Activated naive CD4-positive, alpha-beta T cell treated with anti-CD3 and anti-CD28 coated beads, Interleukin-2, amount 50 U/mL, for 24 hours (primary cell): ENCODE results near the gene LRRC25.

Source experiments
- H3K27ac Mint-ChIP-seq: one replicate; pipeline ENCODE4 v1.8.0; 2021; ENCODE audit warnings: mild to moderate bottlenecking, mixed read lengths
- H3K27me3 Mint-ChIP-seq: one replicate; pipeline ENCODE4 v1.8.0; 2021; ENCODE audit warnings: mixed read lengths
- H3K36me3 Mint-ChIP-seq: one replicate; pipeline ENCODE4 v1.8.0; 2021; ENCODE audit warnings: mixed read lengths
- H3K4me1 Mint-ChIP-seq: one replicate; pipeline ENCODE4 v1.8.0; 2021; ENCODE audit warnings: mixed read lengths
- H3K4me3 Mint-ChIP-seq: one replicate; pipeline ENCODE4 v1.8.0; 2021; ENCODE audit warnings: mild to moderate bottlenecking, mixed read lengths
- H3K9me3 Mint-ChIP-seq: one replicate; pipeline ENCODE4 v1.8.0; 2021; ENCODE audit warnings: mixed read lengths

The LRRC25 gene

DNA sequence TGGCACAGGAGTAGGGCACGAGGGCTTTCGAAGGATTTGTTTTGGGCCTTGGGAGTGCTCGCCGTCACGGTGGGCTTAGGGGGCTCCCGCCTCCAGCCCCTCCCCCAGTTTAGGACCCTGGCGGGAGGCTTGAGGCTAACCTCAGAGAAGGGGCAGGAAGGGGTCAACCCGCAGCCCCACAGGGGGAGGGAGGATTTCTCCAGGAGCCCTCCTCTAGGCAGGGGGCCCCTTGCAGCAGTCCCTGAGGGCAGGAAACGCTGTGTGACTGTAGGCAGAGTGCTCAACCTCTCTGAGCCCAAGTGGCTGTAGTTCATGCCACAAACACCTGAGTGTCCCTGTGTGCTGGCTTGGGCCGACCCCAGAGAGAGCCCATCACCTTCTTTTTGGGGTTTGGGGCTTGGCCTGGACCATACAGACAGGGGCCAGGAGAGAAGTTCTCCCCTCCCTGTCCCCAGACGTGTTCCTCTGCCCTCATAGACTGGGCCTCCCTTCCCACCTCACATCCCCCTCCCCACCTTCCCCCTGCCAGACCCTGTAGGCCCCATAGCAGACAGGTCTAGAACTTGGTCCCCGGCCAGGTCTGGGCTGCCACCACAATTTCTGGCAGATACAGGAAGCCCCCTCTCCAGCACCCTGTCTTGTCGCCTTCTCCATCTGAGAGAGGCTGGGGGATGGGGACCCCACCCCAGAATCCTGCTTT, 32.4 kb upstream of the LRRC25 start:
- Mint-ChIP-seq H3K4me1 (peaks cover 10% of the 10 kb centered on the region), H3K36me3 (no peaks in the 10 kb centered on the region), H3K27me3 (no peaks in the 10 kb centered on the region), H3K27ac (no peak overlapping the region), H3K4me3 (peak overlapping the region; percentile 61), H3K9me3 (no peaks in the 10 kb centered on the region)

DNA sequence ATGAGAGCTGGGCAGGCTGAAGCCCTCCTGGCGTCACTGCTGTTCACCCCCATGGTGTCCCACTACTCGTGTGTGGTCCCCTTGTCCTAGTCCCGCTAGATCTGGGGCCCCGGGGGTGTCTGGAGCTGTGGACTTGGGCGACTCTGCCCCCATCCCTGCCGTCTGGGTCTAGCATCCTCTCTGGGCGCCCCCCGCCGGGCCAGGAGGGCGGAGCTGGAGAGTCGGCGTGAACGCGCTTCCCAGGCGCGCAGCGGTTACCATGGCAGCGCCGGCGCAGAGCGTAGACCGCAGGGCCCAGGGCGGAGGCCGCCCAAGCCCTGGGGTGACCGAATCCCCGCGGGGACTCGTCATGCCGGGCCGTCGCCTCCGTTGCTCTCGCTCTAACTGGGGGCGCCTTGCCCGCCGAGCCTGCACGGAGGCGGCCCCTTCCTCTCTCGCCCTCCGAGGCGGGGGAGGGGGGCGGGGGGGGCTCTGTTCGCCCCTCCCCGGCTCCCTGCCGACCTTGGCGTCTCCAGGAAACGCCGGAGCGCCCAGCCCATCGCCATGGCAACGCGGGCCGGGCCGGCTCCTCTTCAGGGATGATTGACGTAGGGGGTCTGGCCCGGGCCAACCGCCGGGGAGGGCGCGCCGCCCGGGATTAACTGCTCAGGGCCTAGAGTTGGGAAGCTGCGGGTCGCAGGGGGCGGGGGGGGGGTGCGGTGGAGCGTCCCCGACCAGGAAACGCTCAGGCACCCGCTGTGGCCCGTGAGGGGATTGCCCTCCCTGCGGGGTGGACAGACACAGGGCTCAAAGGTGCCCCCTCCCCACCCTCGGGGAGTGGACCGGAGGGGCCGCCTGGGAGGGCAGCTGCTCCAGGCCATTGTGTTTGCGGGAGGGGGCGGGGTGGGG, 31.6 kb upstream of the LRRC25 start:
- Mint-ChIP-seq H3K27ac (no peak overlapping the region), H3K9me3 (no peaks in the 10 kb centered on the region), H3K4me3 (peak overlapping the region; percentile 59), H3K4me1 (peaks cover 10% of the 10 kb centered on the region), H3K27me3 (no peaks in the 10 kb centered on the region), H3K36me3 (no peaks in the 10 kb centered on the region)

DNA sequence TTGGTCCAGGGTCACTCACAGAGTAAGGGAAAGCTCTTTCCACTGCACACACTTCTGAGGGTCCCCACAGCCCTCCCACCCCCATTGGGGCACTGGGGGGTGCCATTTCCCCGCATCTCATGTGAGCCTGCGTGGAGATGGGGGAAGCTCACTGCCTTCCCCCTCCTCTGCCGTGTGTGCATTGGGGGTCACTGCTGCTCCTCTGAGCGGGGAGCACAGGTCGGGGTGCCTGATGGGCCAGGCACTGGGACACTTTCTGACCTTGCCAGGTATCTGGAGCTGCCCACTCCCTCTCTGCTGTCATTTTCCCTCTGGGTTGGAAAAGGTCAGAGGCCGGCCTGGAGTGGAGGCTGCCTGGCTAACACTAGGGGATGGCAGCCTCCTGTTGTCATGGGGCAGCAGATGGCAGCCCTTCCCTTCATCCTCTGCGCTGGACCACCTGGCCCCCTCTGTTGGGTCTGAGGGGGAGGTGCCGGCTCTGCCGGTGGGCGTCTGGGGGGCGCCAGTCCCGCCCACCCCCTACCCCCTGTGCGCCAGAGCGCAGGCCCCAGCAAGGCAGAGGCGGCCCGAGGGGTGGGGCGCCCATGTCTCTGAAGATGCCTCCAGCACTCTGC, 30.9 kb upstream of the LRRC25 start:
- Mint-ChIP-seq H3K27ac (no peak overlapping the region), H3K9me3 (no peaks in the 10 kb centered on the region), H3K4me1 (peaks cover 11% of the 10 kb centered on the region), H3K4me3 (no peak overlapping the region), H3K36me3 (no peaks in the 10 kb centered on the region), H3K27me3 (no peaks in the 10 kb centered on the region)

DNA sequence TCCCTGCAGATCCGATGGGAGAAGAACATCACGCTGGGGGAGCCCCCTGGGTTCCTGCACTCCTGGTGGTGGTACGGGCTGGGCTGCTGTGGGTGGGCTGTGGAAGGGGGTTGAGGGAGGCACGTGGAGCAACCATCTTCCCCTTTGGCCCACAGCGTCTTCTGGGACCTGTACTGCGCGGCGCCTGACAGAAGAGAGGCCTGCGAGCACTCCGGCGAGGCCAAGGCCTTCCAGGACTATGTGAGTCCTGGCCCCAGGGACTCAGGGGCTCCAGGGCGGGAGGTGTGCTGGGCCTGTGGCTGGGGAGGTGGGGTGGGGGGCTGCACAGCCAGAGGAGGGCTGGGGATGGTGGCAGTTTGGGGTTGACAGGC, 30.3 kb upstream of the LRRC25 start:
- no peaks in the 10 kb centered on the region for H3K27me3 Mint-ChIP-seq
- H3K4me1 Mint-ChIP-seq = peaks cover 17% of the 10 kb centered on the region
- no peak overlapping the region for H3K27ac Mint-ChIP-seq
- no peaks in the 10 kb centered on the region for H3K9me3 Mint-ChIP-seq
- no peak overlapping the region for H3K4me3 Mint-ChIP-seq
- no peaks in the 10 kb centered on the region for H3K36me3 Mint-ChIP-seq

DNA sequence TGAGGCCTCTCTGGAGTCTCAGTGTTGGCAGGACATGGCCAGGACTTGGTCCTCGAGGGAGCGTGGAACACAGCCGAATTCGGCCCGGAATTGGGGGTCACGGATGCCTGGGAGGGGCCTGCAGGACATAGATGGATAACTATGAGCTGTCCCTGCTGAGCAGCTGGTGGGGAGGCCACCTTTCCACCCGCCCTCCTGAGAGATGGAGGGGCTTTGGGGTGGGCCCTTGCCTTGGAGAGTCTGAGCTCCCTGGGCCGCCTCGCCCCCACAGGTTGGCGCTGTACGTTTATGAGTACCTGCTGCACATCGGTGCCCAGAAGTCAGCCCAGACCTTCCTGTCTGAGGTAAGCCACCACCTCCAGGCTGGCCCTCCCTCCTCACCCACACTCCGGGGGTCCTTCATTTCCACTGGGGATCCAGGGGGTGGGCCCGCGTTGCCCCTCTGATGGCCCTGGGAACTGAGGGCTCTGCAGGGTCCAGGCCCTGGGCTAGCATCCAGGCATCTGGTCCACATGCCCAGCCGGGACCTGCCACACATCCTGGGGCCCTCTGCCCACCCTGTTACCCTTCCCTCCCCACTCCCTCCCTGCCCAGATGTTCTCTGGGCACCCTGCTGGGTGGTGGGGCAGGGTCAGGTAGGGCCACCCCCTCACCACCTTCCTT, 29.8 kb upstream of the LRRC25 start:
- H3K27me3 Mint-ChIP-seq = no peaks in the 10 kb centered on the region
- H3K4me3 Mint-ChIP-seq = no peak overlapping the region
- H3K9me3 Mint-ChIP-seq = no peaks in the 10 kb centered on the region
- no peaks in the 10 kb centered on the region for H3K36me3 Mint-ChIP-seq
- H3K27ac Mint-ChIP-seq = no peak overlapping the region
- peaks cover 21% of the 10 kb centered on the region for H3K4me1 Mint-ChIP-seq

DNA sequence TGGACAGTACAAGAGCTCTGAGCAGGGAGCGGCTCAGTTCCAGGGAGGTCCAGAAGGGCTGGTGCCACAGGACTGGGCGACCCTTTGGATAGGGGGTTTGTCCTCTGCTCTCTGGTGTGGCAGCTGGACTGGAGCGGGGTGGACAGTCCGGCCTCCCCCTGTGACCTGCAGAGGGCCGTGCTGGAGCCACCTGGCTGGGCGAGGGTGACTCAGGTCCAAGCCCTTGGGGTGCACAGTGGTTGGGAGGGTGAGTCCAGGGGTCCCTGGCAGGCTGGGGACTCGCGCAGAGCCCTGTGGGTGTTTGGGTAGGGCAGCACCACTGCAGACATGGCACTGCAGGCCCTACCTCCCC, 29.0 kb upstream of the LRRC25 start:
- Mint-ChIP-seq H3K27ac (no peak overlapping the region), H3K27me3 (no peaks in the 10 kb centered on the region), H3K4me3 (no peak overlapping the region), H3K9me3 (no peaks in the 10 kb centered on the region), H3K36me3 (no peaks in the 10 kb centered on the region), H3K4me1 (peaks cover 29% of the 10 kb centered on the region)

DNA sequence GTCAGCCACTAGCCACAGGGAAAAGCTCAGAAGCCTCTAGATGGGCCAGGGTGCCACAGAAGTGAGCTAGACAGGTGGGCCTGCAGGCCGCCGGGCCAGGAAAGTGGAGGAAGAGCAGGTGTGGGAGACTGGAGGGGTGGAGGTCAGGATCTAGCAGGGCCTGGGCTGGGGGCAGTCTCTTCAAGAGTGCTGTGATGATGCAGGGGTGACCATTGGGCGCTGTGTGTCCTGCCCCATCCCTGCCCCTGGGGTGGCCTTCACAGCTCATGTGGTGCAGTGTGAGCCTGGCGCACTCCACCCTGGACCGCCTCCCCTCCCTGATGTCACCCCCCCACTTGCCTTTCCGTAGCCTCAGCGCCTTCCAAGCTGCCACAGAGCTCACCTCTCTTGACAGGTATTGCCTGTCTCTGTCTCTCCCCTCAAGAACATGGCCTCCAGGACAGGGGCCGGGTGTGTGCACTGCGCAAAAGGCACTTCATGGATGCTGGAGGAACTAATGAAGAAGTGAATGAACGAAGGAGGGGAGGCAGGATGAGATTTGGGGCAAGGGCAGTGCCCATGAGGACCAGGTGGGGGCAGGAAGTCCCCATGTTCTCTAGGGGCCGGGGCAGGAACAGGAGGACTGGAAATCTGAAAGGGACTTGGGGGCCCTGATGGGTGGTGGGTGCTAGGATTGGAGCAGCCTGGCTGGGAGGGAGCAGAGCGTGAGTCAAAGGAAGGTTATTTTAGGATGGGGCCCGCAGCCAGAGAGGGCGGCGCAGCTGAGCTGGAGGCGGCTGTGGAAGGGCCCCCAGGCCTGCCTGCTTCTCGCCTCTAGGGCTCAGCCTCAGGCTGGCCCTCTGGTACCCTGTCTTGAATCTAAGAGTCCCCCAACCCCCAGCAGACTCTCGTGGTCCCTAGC, 28.3 kb upstream of the LRRC25 start:
- no peaks in the 10 kb centered on the region for H3K27me3 Mint-ChIP-seq
- no peak overlapping the region for H3K27ac Mint-ChIP-seq
- no peaks in the 10 kb centered on the region for H3K9me3 Mint-ChIP-seq
- no peak overlapping the region for H3K4me3 Mint-ChIP-seq
- peaks cover 35% of the 10 kb centered on the region for H3K4me1 Mint-ChIP-seq
- no peaks in the 10 kb centered on the region for H3K36me3 Mint-ChIP-seq

DNA sequence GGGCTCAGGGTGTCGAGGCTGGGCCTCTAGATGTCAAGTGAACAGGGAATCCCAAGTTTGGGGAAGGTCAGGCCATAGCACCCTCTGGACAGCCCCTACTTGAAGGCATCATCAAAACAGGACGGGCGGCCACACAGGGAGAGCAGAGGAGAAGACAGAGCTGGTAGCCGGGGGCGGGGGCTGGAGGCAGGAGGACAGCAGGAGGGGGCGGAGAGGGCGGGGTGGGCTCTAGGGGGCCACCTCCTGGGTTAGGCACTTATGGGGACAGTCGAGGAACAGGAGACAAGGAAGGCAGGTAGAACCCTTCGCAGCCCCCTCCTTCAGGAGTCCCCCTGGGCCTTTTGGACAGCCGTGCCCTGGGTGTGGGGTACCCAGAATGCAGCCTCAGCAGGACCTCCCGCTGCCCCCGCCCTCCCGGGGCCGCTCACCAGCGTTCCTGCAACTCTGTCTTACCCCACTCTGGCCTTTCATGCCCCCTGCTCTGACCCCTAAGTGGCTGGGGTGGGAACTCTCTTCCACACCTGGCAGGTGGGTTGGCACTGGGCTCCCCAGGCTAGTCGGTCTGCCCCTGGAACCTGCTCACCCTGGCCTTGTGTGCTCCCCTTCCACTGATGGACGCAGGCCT, 27.6 kb upstream of the LRRC25 start:
- H3K4me3 Mint-ChIP-seq = no peak overlapping the region
- no peak overlapping the region for H3K27ac Mint-ChIP-seq
- no peaks in the 10 kb centered on the region for H3K36me3 Mint-ChIP-seq
- H3K4me1 Mint-ChIP-seq = peaks cover 39% of the 10 kb centered on the region
- no peaks in the 10 kb centered on the region for H3K27me3 Mint-ChIP-seq
- H3K9me3 Mint-ChIP-seq = no peaks in the 10 kb centered on the region

DNA sequence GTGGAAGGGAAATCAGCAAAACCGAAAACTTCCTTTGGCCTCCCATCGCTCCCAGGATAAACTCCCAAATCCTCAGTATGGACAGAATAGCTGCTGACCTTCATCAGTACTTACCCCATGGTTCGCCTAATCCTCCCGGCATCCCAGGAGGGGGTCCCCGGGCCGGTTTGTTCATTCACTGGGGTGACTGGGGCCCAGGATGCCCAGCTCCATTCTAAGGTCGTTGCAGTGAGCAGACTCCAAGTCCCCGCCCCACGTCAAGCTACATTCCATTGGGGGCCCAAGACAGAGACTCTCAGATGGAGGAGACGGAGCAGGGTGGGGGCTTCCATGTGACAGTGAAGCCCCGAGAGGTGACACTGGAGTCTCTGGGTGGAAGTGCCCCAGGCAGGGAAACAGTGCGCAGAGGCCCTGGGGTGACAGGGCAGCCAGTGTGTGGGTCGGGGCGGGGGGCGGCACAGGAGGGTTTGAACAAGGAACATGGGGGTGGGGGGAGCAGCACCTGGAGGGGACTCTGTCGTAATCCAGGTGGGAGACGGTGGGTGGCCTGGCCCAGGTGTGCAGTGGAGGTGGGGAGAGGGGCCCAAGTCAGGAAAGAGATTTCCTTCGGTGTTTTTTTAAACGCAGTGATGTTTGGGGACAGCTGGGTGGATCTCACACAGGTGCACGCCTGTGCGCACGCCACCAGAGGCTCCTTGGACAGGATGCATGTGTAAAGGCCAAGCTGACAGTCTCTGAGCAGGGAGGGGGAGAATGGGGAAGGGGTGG, 26.9 kb upstream of the LRRC25 start:
- Mint-ChIP-seq H3K9me3 (no peaks in the 10 kb centered on the region), H3K4me3 (no peak overlapping the region), H3K36me3 (no peaks in the 10 kb centered on the region), H3K4me1 (peaks cover 40% of the 10 kb centered on the region), H3K27me3 (no peaks in the 10 kb centered on the region), H3K27ac (no peak overlapping the region)

DNA sequence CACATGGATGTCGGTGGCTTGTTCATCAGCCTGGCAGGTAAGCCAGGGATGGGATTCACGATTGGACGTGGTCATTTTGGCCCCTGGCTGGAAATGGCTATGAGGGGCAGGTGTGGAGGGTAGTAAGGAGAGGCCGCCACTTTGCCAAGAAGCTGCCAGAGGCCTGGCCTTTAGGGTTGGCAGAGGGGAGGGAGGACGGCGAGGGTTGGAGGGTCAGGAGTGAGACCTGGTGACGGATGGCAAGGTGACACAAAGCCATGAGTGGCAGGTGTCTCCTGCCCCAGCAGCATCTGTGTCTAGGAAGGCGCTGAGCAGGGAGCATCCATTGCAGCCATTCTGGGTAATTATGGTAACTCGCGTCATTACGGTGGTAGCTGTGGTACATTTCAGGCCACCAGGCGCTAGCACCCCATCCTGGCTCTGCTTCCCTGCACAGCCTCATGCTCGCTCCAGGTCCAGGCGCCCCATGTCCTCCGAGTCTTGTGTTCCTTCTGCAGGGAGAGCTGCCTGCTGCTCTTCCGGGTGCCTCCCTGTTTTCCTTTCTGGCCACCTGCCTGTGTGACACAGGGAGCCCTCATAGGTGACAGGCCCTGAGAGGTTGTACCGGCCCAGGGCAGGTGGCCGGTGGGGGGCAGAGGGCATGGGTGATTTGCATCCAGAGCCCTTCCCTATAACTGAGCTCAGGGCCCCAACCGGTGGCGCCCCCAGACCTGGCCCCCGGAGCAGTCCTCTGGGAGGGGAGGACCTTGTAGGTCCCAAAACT, 26.0 kb upstream of the LRRC25 start:
- Mint-ChIP-seq H3K4me3 (no peak overlapping the region), H3K27me3 (no peaks in the 10 kb centered on the region), H3K27ac (no peak overlapping the region), H3K9me3 (no peaks in the 10 kb centered on the region), H3K4me1 (peaks cover 45% of the 10 kb centered on the region), H3K36me3 (no peaks in the 10 kb centered on the region)

DNA sequence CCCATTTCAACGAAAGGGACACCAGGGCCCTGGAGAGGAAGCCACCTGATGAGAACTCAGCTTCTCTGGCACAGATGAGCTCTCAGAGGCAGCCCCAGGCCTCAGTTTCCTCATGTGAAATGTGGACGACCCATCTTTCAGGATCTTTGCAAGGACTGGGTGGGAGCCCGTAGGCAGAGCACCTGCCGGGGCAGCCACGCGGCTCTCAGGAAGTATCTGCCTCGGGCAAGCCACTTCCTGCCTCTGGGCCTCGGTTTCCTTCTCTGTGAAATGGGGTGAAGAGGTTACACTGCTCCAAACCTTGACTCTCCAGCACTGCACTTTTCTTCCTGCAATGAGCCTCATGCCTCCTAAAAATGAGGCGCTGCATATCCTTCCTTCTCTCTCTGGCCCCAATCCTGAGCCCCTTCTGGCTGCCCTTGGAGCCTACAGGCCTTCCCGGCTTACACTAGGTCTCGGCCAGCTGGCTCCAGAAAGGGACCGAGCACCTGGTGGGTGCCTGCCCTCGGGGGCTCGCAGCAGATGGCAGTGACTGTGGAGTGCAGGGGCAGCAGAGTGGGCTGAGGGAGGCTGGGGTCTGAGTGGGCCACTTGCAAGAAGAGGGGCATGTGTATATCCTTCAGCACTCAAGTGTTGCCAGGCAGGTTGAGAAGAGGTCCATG, 25.2 kb upstream of the LRRC25 start:
- H3K4me3 Mint-ChIP-seq = no peak overlapping the region
- H3K27ac Mint-ChIP-seq = no peak overlapping the region

DNA sequence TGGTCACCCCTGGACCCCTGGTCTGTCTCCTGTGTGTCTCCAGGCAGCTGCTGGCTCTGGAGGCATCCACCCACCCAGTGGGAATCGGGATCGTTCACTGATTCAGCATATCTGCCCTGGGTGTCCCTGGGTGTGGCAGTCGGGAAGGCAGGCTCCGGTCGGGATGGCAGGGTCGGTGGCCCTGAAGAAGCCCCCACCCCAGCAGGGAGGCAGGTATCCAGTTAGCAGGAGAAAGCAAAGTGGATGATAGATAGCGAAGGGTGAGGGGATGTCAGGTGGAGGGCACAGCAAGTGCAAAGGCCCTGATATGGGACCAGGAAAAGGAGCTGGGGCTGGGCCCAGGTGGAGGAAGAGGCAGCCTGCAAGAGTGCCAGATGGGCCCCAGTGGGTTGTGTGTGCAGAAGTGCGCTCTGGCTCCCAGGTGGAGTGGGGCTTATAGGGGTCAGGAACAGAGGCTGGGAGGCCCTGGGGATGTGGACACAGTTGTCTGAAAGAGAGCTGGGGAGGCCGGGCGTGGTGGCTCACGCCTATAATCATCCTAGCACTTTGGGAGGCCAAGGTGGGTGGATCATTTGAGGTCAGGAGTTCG, 24.0 kb upstream of the LRRC25 start:
- Mint-ChIP-seq H3K27me3 (peaks cover 6% of the 10 kb centered on the region), H3K27ac (peak overlapping the region; percentile 55), H3K4me1 (peaks cover 59% of the 10 kb centered on the region), H3K4me3 (peak overlapping the region; percentile 94), H3K9me3 (no peaks in the 10 kb centered on the region), H3K36me3 (no peaks in the 10 kb centered on the region)

More for the DNA sequence above, 25.2 kb upstream of the LRRC25 start:
- Mint-ChIP-seq H3K27me3 (peaks cover 2% of the 10 kb centered on the region), H3K36me3 (no peaks in the 10 kb centered on the region), H3K4me1 (peaks cover 52% of the 10 kb centered on the region), H3K9me3 (no peaks in the 10 kb centered on the region)

DNA sequence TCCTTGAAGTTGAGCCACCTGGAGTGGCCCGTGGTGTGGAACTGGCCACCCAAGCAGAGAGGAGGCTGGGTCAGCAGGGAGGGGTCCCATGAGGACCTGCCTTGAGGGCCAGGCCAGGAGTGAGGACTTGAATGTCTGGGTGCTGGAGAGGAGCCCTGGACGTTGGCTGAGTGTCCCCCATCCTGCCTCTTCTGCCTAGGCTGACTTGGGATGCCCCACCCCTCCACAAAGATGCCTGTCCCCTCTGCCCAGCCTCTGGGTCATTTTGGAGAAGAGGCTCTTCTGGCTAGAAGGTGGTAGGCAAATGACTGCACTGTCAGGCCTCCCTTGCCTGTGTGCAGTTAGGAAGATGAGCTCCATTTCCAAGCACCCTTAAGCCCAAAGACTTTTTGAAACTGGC, 23.5 kb upstream of the LRRC25 start:
- no peaks in the 10 kb centered on the region for H3K9me3 Mint-ChIP-seq
- no peak overlapping the region for H3K27ac Mint-ChIP-seq
- peak overlapping the region; percentile 94 for H3K4me3 Mint-ChIP-seq
- no peaks in the 10 kb centered on the region for H3K36me3 Mint-ChIP-seq
- H3K4me1 Mint-ChIP-seq = peaks cover 61% of the 10 kb centered on the region
- peaks cover 9% of the 10 kb centered on the region for H3K27me3 Mint-ChIP-seq
